ENCODE measurements around the gene INPP4B.

The INPP4B gene

GRCh38 chr4:142284402-142285221, 561.5 kb downstream of the INPP4B start:
- no peak for TF ChIP-seq CTCF (IDR thresholded peaks at IDR 0.05; ENCODE audit: borderline replicate concordance, insufficient read depth, low read depth, low read length)
- no peak overlapping the region for H3K4me3 ChIP-seq (ENCODE audit: low read depth, low read length)

GRCh38 chr4:142282870-142283431, 563.1 kb downstream of the INPP4B start:
- TF ChIP-seq CTCF (IDR thresholded peaks at IDR 0.05; ENCODE audit: borderline replicate concordance, insufficient read depth, low read depth, low read length) = peak; percentile 35; the same call in 1 of the 2 replicates
- H3K4me3 ChIP-seq (ENCODE audit: low read depth, low read length) = no peak overlapping the region

- H3K4me3 ChIP-seq (ENCODE audit: low read depth, low read length) = no peak overlapping the region
- no peak for TF ChIP-seq CTCF (IDR thresholded peaks at IDR 0.05; ENCODE audit: borderline replicate concordance, insufficient read depth, low read depth, low read length)
These were observed 564.1 kb downstream of the INPP4B start for GRCh38 chr4:142281999-142282398.

- no peak overlapping the region for H3K4me3 ChIP-seq (ENCODE audit: low read depth, low read length)
- no peak for TF ChIP-seq CTCF (IDR thresholded peaks at IDR 0.05; ENCODE audit: borderline replicate concordance, insufficient read depth, low read depth, low read length)
These were observed 567.4 kb downstream of the INPP4B start for GRCh38 chr4:142278663-142279062.

- no peak overlapping the region for H3K4me3 ChIP-seq (ENCODE audit: low read depth, low read length)
- no peak for TF ChIP-seq CTCF (IDR thresholded peaks at IDR 0.05; ENCODE audit: borderline replicate concordance, insufficient read depth, low read depth, low read length)
These were observed 567.9 kb downstream of the INPP4B start for GRCh38 chr4:142278171-142278570.

- no peak for TF ChIP-seq CTCF (IDR thresholded peaks at IDR 0.05; ENCODE audit: borderline replicate concordance, insufficient read depth, low read depth, low read length)
- H3K4me3 ChIP-seq (ENCODE audit: low read depth, low read length) = no peak overlapping the region
These were observed 572.0 kb downstream of the INPP4B start for GRCh38 chr4:142274137-142274536.

- no peak overlapping the region for H3K4me3 ChIP-seq (ENCODE audit: low read depth, low read length)
- no peak for TF ChIP-seq CTCF (IDR thresholded peaks at IDR 0.05; ENCODE audit: borderline replicate concordance, insufficient read depth, low read depth, low read length)
These were observed 573.6 kb downstream of the INPP4B start for GRCh38 chr4:142272452-142272851.

Measured in GM12875 (cell line).